ENCODE data around the gene NUAK2.

- no peak for TF ChIP-seq POLR2A (IDR thresholded peaks at IDR 0.05; ENCODE audit: low read depth)
- TF ChIP-seq CTCF (IDR thresholded peaks at IDR 0.05), result no peak
- TF ChIP-seq EP300 (IDR thresholded peaks at IDR 0.05), result no peak
These were observed 27.3 kb upstream of the NUAK2 start for GRCh38 chr1:205348554-205349487.

All from esophagus muscularis mucosa (tissue), 4 donors.